Osteocyte (in vitro differentiated cells): ENCODE data around the gene INO80C. TPM values are rescaled to one million over a fixed set of nuclear protein-coding genes. Genes with fewer than 3 reads are reported as not detected.
A peak's percentile ranks its signal among the peaks of the same experiment; 100 is the strongest.

Source experiments
- DNase-seq: peaks from one replicate; pipeline ENCODE4 v3.0.0; 2021; ENCODE audit warnings: mixed read lengths; ENCODE audit not compliant: unreplicated experiment; ENCODE audit errors: extremely low spot score
- H3K27ac Mint-ChIP-seq: one replicate; pipeline ENCODE4 v1.8.0; 2021; ENCODE audit warnings: mild to moderate bottlenecking, mixed read lengths; ENCODE audit not compliant: unreplicated experiment
- H3K27me3 Mint-ChIP-seq: one replicate; pipeline ENCODE4 v1.8.0; 2021; ENCODE audit warnings: mixed read lengths; ENCODE audit not compliant: unreplicated experiment
- H3K36me3 Mint-ChIP-seq: one replicate; pipeline ENCODE4 v1.8.0; 2021; ENCODE audit warnings: mixed read lengths; ENCODE audit not compliant: unreplicated experiment
- H3K4me1 Mint-ChIP-seq: one replicate; pipeline ENCODE4 v1.8.0; 2021; ENCODE audit warnings: mixed read lengths; ENCODE audit not compliant: unreplicated experiment
- H3K4me3 Mint-ChIP-seq: one replicate; pipeline ENCODE4 v1.8.0; 2021; ENCODE audit warnings: mild to moderate bottlenecking, moderate library complexity, mixed read lengths; ENCODE audit not compliant: unreplicated experiment
- H3K9me3 Mint-ChIP-seq: one replicate; pipeline ENCODE4 v1.8.0; 2021; ENCODE audit warnings: mixed read lengths; ENCODE audit not compliant: unreplicated experiment
- CTCF ChIP-seq: fragments of 200-600 bp; sonication (generic); IDR thresholded peaks from 2 replicates; pipeline ENCODE4 v1.5.0; 2021; ENCODE audit warnings: antibody characterized with exemption, mild to moderate bottlenecking, moderate library complexity
- total RNA-seq: library from RNA; stranded (reverse); gene quantifications from 2 replicates; pipeline ENCODE4 v1.2.1, GENCODE V29; 2021

The INO80C gene
- total RNA-seq, 1 donor from 2014 or later, result 30.2 TPM

DNA sequence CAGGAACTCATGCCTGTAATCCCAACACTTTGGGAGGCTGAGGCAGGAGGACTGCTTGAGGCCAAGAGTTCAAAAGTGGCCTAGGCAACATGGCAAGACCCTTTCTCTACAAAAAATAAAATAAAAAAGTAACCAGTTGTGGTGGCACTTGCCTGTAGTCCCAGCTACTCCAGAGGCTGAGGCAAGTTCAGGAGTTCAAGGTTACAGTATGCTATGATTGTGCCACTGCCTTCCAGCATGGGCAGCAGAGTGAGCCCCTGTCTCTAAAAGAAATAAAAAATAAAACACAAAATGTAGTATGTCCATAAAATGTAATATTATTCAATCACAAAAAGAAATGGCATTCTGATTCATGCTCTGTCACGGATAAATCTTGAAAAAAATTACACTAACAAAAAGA is 11.9 kb downstream of the INO80C start:
- Mint-ChIP-seq H3K27ac (no peak overlapping the region), H3K27me3 (no peaks in the 10 kb centered on the region), H3K9me3 (peaks cover 7% of the 10 kb centered on the region), H3K36me3 (peaks cover 11% of the 10 kb centered on the region), H3K4me3 (no peak overlapping the region), H3K4me1 (peaks cover 68% of the 10 kb centered on the region)
- no peak for TF ChIP-seq CTCF
- DNase-seq, result no peak

DNA sequence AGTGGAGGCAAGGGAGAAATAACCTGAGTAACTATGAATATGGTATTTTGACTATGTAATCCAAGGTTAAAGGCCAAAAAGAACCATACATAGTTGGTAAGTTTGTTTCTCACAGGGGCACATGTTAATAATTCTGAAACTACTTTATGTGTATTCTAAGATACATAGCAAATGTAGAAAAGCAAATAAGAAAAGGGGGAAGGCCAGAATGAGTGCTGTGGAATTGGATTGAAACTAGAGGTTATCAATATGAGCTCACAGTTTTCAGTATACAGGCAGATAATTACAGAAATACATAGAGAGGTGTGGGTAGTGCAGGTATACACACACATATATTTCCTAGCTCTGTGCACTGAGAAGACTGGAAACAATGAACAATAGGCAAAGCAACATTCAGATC is 13.7 kb downstream of the INO80C start:
- DNase-seq, result no peak
- Mint-ChIP-seq H3K36me3 (peaks cover 10% of the 10 kb centered on the region), H3K4me3 (no peak overlapping the region), H3K27me3 (no peaks in the 10 kb centered on the region), H3K4me1 (peaks cover 67% of the 10 kb centered on the region), H3K27ac (no peak overlapping the region), H3K9me3 (peaks cover 7% of the 10 kb centered on the region)
- TF ChIP-seq CTCF, result no peak

GRCh38 chr18:35481960-35482366 is 15.8 kb downstream of the INO80C start:
- DNase-seq, result no peak
- H3K4me3 Mint-ChIP-seq, result no peak overlapping the region
- no peaks in the 10 kb centered on the region for H3K27me3 Mint-ChIP-seq
- H3K36me3 Mint-ChIP-seq, result peaks cover 3% of the 10 kb centered on the region
- no peak for TF ChIP-seq CTCF
- H3K4me1 Mint-ChIP-seq, result peaks cover 82% of the 10 kb centered on the region
- H3K9me3 Mint-ChIP-seq, result no peaks in the 10 kb centered on the region
- H3K27ac Mint-ChIP-seq, result peak overlapping the region; percentile 57

DNA sequence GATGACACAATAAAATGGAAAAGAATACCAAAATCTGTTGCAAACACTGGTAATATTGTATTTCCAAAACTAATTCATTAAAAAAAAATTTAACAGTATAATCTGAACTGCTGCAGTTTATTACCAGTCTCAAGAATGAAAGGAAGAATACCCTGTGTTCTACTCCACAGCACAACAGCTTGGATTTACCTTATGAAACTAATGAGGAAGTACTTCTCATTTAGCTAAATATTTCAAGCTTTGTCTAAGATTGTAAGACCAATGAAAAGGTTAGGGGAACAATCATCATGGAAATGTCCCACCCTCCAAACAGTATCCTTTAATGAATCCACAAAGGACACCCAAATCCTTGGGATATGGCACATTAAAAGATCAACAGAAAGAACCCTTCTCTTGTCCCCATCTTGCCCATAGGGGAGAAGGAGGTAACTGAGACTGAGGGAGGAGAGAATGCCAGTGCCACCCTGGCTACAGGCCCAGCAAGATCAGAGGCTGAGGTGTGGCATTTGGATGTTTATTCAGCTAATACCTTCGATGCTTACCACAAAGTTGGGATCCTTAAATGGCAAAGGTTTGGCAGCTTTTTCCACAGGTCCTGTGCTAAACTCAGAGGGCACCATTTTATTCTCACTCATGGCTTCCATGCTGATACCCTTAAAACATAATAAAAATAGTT is 17.7 kb downstream of the INO80C start:
- peaks cover 87% of the 10 kb centered on the region for H3K4me1 Mint-ChIP-seq
- peak overlapping the region; percentile 98 for H3K27ac Mint-ChIP-seq
- no peak for DNase-seq
- H3K9me3 Mint-ChIP-seq, result peaks cover 1% of the 10 kb centered on the region
- no peak for TF ChIP-seq CTCF
- H3K36me3 Mint-ChIP-seq, result peaks cover 12% of the 10 kb centered on the region
- no peak overlapping the region for H3K4me3 Mint-ChIP-seq
- H3K27me3 Mint-ChIP-seq, result no peaks in the 10 kb centered on the region

DNA sequence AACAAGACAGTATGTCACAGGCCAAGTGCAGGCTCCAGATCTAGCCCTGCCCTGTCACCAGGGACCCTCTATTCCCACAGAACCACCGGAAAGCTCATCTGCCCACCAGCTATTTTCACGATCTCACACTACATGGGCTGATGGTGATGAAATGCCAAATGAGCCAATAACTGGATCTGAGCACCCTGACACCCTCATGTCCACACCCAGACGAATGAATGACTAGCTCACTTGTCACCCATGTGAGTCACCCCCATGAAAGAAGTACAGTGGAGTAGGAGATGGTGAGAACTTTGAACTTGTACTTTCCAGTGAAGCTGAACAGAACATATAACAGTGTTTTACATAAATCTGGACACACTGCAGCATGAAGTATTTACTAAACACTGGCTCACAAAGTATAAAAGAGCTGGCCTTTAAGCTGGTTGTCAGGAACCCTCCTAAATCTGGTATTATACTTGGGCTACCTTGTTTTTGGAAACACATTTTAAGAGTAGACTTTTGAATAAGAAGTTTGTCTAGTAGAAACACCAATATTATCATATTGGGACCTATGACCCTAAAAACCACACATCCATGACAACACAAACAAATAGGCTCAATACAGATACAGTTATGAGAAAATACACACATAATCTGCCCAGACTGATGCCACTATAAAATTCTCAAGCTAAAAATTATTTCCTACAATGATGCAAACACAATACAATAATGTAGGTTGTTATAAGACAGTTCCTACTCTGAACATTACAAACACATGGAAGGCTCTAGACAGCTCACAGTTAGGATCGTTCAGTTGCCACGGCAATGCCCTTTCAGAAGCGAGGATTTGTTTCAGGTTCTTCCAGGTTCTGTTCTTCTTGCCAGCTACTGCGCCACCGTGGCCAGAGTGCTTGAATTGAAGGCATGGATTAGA is 19.0 kb downstream of the INO80C start:
- no peak for TF ChIP-seq CTCF
- H3K27me3 Mint-ChIP-seq, result no peaks in the 10 kb centered on the region
- H3K27ac Mint-ChIP-seq, result peak overlapping the region; percentile 98
- peaks cover 81% of the 10 kb centered on the region for H3K4me1 Mint-ChIP-seq
- peaks cover 6% of the 10 kb centered on the region for H3K9me3 Mint-ChIP-seq
- no peak overlapping the region for H3K4me3 Mint-ChIP-seq
- peaks cover 17% of the 10 kb centered on the region for H3K36me3 Mint-ChIP-seq
- DNase-seq, result no peak
